ENCODE measurements around the gene TMEM116. TPM values are rescaled to one million over a fixed set of nuclear protein-coding genes. Genes with fewer than 3 reads are reported as not detected.

Gene TMEM116
- total and polyA plus RNA-seq, 10 of the 15 experiments (the other 5 are each of a cell fraction or from before 2014, with no cell fraction given), result 6.0 to 25.7 (median 8.5) TPM

GRCh38 chr12:111905502-111905901, 107.5 kb downstream of the TMEM116 start:
- BruUV-seq (replicated peaks), result no TSS peak
- Histone ChIP-seq H3K79me2 (ENCODE audit: control insufficient read depth, insufficient read depth, low read length) (no peaks in the 10 kb centered on the region), H3K4me1 (ENCODE audit: control insufficient read depth, insufficient read depth, low read length) (no peaks in the 10 kb centered on the region), H3K36me3 (ENCODE audit: control insufficient read depth in 2 of 2, insufficient read depth in 2 of 2, low read length in 1 of 2) (no peaks in the 10 kb centered on the region), H2AFZ (ENCODE audit: control insufficient read depth, low read depth, low read length) (no peak overlapping the region), H3K4me3 (no peak overlapping the region), H3K9me3 (replicated peaks; ENCODE audit: control insufficient read depth, insufficient read depth, low read length) (no peaks in the 10 kb centered on the region; the same call in 2 of the 3 replicates), H3K27ac (ENCODE audit: control insufficient read depth, insufficient read depth) (no peak overlapping the region), H4K20me1 (ENCODE audit: control insufficient read depth, insufficient read depth) (no peaks in the 10 kb centered on the region), H3K9ac (ENCODE audit: control insufficient read depth, insufficient read depth, low read length) (no peak overlapping the region), H3K27me3 (replicated peaks in 1 of 2; ENCODE audit: control insufficient read depth in 2 of 2, insufficient read depth in 2 of 2, low read length in 1 of 2) (no peaks in the 10 kb centered on the region), H3K4me2 (ENCODE audit: control insufficient read depth, insufficient read depth) (no peak overlapping the region)
- FAIRE-seq (no peak), DNase-seq (ENCODE audit: low read depth, low spot score) (no peak), ATAC-seq (no peak)
- intact Hi-C loops (cut with micrococcal nuclease; ENCODE audit: unreplicated experiment) (no loop called here), in situ Hi-C loops (cut with MboI) (no loop called here)
- SMC1A ChIA-PET (ENCODE audit: uncharacterized antibody, unreplicated experiment), result no interaction called here
- TF ChIP-seq CREB1 (IDR thresholded peaks at IDR 0.05; ENCODE audit: low read depth) (no peak), ZNF207 (IDR thresholded peaks at IDR 0.05; ENCODE audit: borderline replicate concordance) (no peak), RELB (IDR thresholded peaks at IDR 0.05; ENCODE audit: low read depth) (no peak), ZNF217 (IDR thresholded peaks at IDR 0.05) (no peak), BHLHE40 (IDR thresholded peaks at IDR 0.05; ENCODE audit: borderline replicate concordance in 1 of 2, low read depth in 2 of 2, low read length in 1 of 2) (no peak), MAX (IDR thresholded peaks at IDR 0.05; ENCODE audit: low read depth, low read length) (no peak), PAX8 (IDR thresholded peaks at IDR 0.05) (no peak), SIN3A (IDR thresholded peaks at IDR 0.05; ENCODE audit: low read depth, low read length) (no peak), E2F4 (IDR thresholded peaks at IDR 0.05; ENCODE audit: low read depth, low read length) (no peak), STAT3 (IDR thresholded peaks at IDR 0.05; ENCODE audit: low read depth, low read length) (no peak), PRDM15 (CRISPR knock-in tag; IDR thresholded peaks at IDR 0.05) (no peak), ZBTB11 (CRISPR knock-in tag; IDR thresholded peaks at IDR 0.05) (no peak), ZBED1 (IDR thresholded peaks at IDR 0.05; ENCODE audit: borderline replicate concordance) (no peak), RFX5 (IDR thresholded peaks at IDR 0.05; ENCODE audit: low read depth, low read length) (no peak)
- RAD21 ChIA-PET (ENCODE audit: unreplicated experiment), result interaction anchor here (0.9 kb wide), 1 partner anchor 109 kb away, joined by 3 read pairs; no protein-coding TSS in a partner anchor
- WGBS (ENCODE audit: insufficient coverage, insufficient replicate concordance, low lambda C conversion rate, missing lambda C conversion rate), result 97% methylated on average over 3 of the region's 3 CpGs
- CTCF ChIA-PET, result no interaction called here
- POLR2A ChIA-PET, result no interaction called here

Data from GM12878 (cell line).